Activated naive CD4-positive, alpha-beta T cell treated with anti-CD3 and anti-CD28 coated beads, Interleukin-2, amount 10 ng/mL, durations not matched to agents 7 days and 5 days (primary cell): ENCODE data around the gene BCL2L13.

Source experiments
- CTCF ChIA-PET: fragments of 350-600 bp; sonication (Branson Sonifier 250); formaldehyde crosslinking; loops from one replicate; lab custom pipeline; 2021; ENCODE audit warnings: antibody characterized with exemption; lab: Charles Lee
- DNase-seq: peaks from one replicate; pipeline ENCODE4 v3.0.0-alpha.2; 2020
- H3K27ac Mint-ChIP-seq: one replicate; pipeline ENCODE4 v1.8.0; 2021; ENCODE audit warnings: mild to moderate bottlenecking, moderate library complexity, mixed read lengths
- H3K27me3 Mint-ChIP-seq: one replicate; pipeline ENCODE4 v1.8.0; 2021; ENCODE audit warnings: mild to moderate bottlenecking, mixed read lengths
- H3K36me3 Mint-ChIP-seq: one replicate; pipeline ENCODE4 v1.8.0; 2021; ENCODE audit warnings: mixed read lengths
- H3K4me1 Mint-ChIP-seq: one replicate; pipeline ENCODE4 v1.8.0; 2021; ENCODE audit warnings: mixed read lengths
- H3K4me3 Mint-ChIP-seq: one replicate; pipeline ENCODE4 v1.8.0; 2021; ENCODE audit warnings: mild to moderate bottlenecking, moderate library complexity, mixed read lengths
- H3K9me3 Mint-ChIP-seq: one replicate; pipeline ENCODE4 v1.8.0; 2021; ENCODE audit warnings: mixed read lengths

Gene BCL2L13

GRCh38 chr22:17774206-17774925, 135.8 kb downstream of the BCL2L13 start, which contains the start of gene BID:
Gene BID (minus strand): TSS chr22:17774469. CDS start chr22:17750116, 24,353 bp downstream.
- Mint-ChIP-seq H3K4me3 (peak within 1 kb of the TSS; percentile 86), H3K4me1 (peaks cover 81% of the 10 kb centered on the region), H3K36me3 (peaks cover 24% of the 10 kb centered on the region), H3K27me3 (peaks cover 28% of the 10 kb centered on the region), H3K9me3 (no peaks in the 10 kb centered on the region), H3K27ac (peak within 1 kb of the TSS; percentile 98)
- DNase-seq: peak; percentile 69
- CTCF ChIA-PET: interaction anchor here (1.0 to 2.2 kb wide), 4 partner anchors 10 to 32 kb away, joined by 3 to 8 read pairs (median 6); no protein-coding TSS in a partner anchor

- Mint-ChIP-seq H3K9me3 (no peaks in the 10 kb centered on the region), H3K4me1 (peaks cover 83% of the 10 kb centered on the region), H3K27me3 (peaks cover 21% of the 10 kb centered on the region), H3K27ac (peak overlapping the region; percentile 98), H3K4me3 (peak overlapping the region; percentile 69), H3K36me3 (peaks cover 26% of the 10 kb centered on the region)
- CTCF ChIA-PET: interaction anchor here (1.0 to 1.1 kb wide), 2 partner anchors 11 to 33 kb away, joined by 3 to 6 read pairs; no protein-coding TSS in a partner anchor
- DNase-seq: peak; percentile 31
These were observed 136.5 kb downstream of the BCL2L13 start for GRCh38 chr22:17774926-17775685.

GRCh38 chr22:17775781-17776465, 137.4 kb downstream of the BCL2L13 start:
- CTCF ChIA-PET: interaction anchor here (0.9 kb wide), 1 partner anchor 10 kb away, joined by 3 read pairs; no protein-coding TSS in a partner anchor
- Mint-ChIP-seq H3K36me3 (peaks cover 26% of the 10 kb centered on the region), H3K27me3 (peaks cover 16% of the 10 kb centered on the region), H3K9me3 (no peaks in the 10 kb centered on the region), H3K27ac (peak overlapping the region; percentile 98), H3K4me1 (peaks cover 88% of the 10 kb centered on the region), H3K4me3 (peak overlapping the region; percentile 69)
- DNase-seq: peak; percentile 42

- DNase-seq: peak; percentile 85
- Mint-ChIP-seq H3K36me3 (peaks cover 29% of the 10 kb centered on the region), H3K9me3 (no peaks in the 10 kb centered on the region), H3K27me3 (peaks cover 11% of the 10 kb centered on the region), H3K4me3 (peak overlapping the region; percentile 90), H3K4me1 (peaks cover 87% of the 10 kb centered on the region), H3K27ac (peak overlapping the region; percentile 98)
- CTCF ChIA-PET: interaction anchor here (0.9 to 1.2 kb wide), 2 partner anchors 8 to 9 kb away, joined by 3 read pairs; no protein-coding TSS in a partner anchor
These were observed 138.6 kb downstream of the BCL2L13 start for GRCh38 chr22:17777005-17777716.

GRCh38 chr22:17777717-17778044, 139.1 kb downstream of the BCL2L13 start:
- DNase-seq: no peak
- Mint-ChIP-seq H3K27ac (peak overlapping the region; percentile 98), H3K4me3 (peak overlapping the region; percentile 90), H3K4me1 (peaks cover 87% of the 10 kb centered on the region), H3K36me3 (peaks cover 29% of the 10 kb centered on the region), H3K27me3 (peaks cover 10% of the 10 kb centered on the region), H3K9me3 (no peaks in the 10 kb centered on the region)
- CTCF ChIA-PET: interaction anchor here (1.2 kb wide), 1 partner anchor 9 kb away, joined by 3 read pairs; no protein-coding TSS in a partner anchor

- Mint-ChIP-seq H3K36me3 (peaks cover 22% of the 10 kb centered on the region), H3K27ac (peak overlapping the region; percentile 98), H3K4me1 (peaks cover 79% of the 10 kb centered on the region), H3K27me3 (peaks cover 2% of the 10 kb centered on the region), H3K9me3 (no peaks in the 10 kb centered on the region), H3K4me3 (peak overlapping the region; percentile 90)
- CTCF ChIA-PET: interaction anchor here (1.2 to 1.8 kb wide), 3 partner anchors 11 to 36 kb away, joined by 4 to 6 read pairs (median 4); no protein-coding TSS in a partner anchor
- DNase-seq: no peak
These were observed 139.9 kb downstream of the BCL2L13 start for GRCh38 chr22:17778412-17778976.

GRCh38 chr22:17779286-17780115, 140.9 kb downstream of the BCL2L13 start:
- H3K27me3 Mint-ChIP-seq: no peaks in the 10 kb centered on the region
- H3K4me3 Mint-ChIP-seq: peak overlapping the region; percentile 90
- H3K36me3 Mint-ChIP-seq: peaks cover 21% of the 10 kb centered on the region
- CTCF ChIA-PET: interaction anchor here (1.4 to 1.8 kb wide), 2 partner anchors 12 to 37 kb away, joined by 4 to 6 read pairs; no protein-coding TSS in a partner anchor
- no peaks in the 10 kb centered on the region for H3K9me3 Mint-ChIP-seq
- peak; percentile 26 for DNase-seq
- peak overlapping the region; percentile 72 for H3K27ac Mint-ChIP-seq
- H3K4me1 Mint-ChIP-seq: peaks cover 77% of the 10 kb centered on the region

- DNase-seq: peak; percentile 34
- peaks cover 21% of the 10 kb centered on the region for H3K36me3 Mint-ChIP-seq
- H3K27ac Mint-ChIP-seq: no peak overlapping the region
- H3K27me3 Mint-ChIP-seq: no peaks in the 10 kb centered on the region
- no peaks in the 10 kb centered on the region for H3K9me3 Mint-ChIP-seq
- H3K4me1 Mint-ChIP-seq: peaks cover 70% of the 10 kb centered on the region
- H3K4me3 Mint-ChIP-seq: no peak overlapping the region
- CTCF ChIA-PET: interaction anchor here (1.8 kb wide), 1 partner anchor 38 kb away, joined by 6 read pairs; no protein-coding TSS in a partner anchor
These were observed 141.7 kb downstream of the BCL2L13 start for GRCh38 chr22:17780116-17780740.
